DOHH2 (cell line): ENCODE data around the gene CNN2.

Experiments
- CTCF ChIP-seq: fragments of 200-600 bp; sonication (generic); IDR thresholded peaks from one replicate; pipeline ENCODE4 v1.5.1; 2014; ENCODE audit warnings: antibody characterized with exemption, mild to moderate bottlenecking, low read depth, low read length; ENCODE audit not compliant: poor library complexity, severe bottlenecking
- EZH2phosphoT487 ChIP-seq: fragments of 200-600 bp; sonication (generic); IDR thresholded peaks from 2 replicates; pipeline ENCODE4 v1.6.1; 2017; ENCODE audit warnings: borderline replicate concordance, mild to moderate bottlenecking, antibody characterized with exemption, low read length, moderate library complexity, mixed read lengths

GRCh38 chr19:1053176-1054101, 27.0 kb downstream of the CNN2 start:
- TF ChIP-seq CTCF, result no peak
- no peak for TF ChIP-seq EZH2phosphoT487
